H1 (cell line): ENCODE results near the gene FSD1L. TPM values are rescaled to one million over a fixed set of nuclear protein-coding genes. Genes with fewer than 3 reads are reported as not detected.
A peak's percentile ranks its signal among the peaks of the same experiment; 100 is the strongest.

Experiments
- CTCF ChIA-PET: fragments of 300-600 bp; sonication (Branson Sonifier 250); formaldehyde crosslinking; loops from one replicate; lab custom pipeline; 2021; ENCODE audit not compliant: partially characterized antibody; lab: Charles Lee
- POLR2A ChIA-PET: fragments of 300-600 bp; sonication (Branson Sonifier 250); formaldehyde crosslinking; loops from one replicate; lab custom pipeline; 2021; ENCODE audit warnings: inconsistent platforms; ENCODE audit not compliant: partially characterized antibody; lab: Charles Lee
- DNase-seq, 2 experiments: peaks; one replicate each; pipeline versions ENCODE4 v3.0.0 to v3.0.0-alpha.2; 2010 to 2022; ENCODE audit warnings: low spot score in 2 of 2, low read depth in 1 of 2, mixed read lengths in 1 of 2
- FAIRE-seq: peaks from 2 replicates; lab custom pipeline; 2011; peaks lifted over from hg19 to GRCh38; lab: Jason Lieb, UNC
- H2AFZ ChIP-seq: 2 replicates; pipeline ENCODE4 v1.8.1; 2012; ENCODE audit warnings: low read length, inconsistent platforms
- H2AK5ac ChIP-seq: 2 replicates; pipeline ENCODE4 v1.6.1; 2013; ENCODE audit warnings: low read depth, low read length
- H2BK120ac ChIP-seq: replicated peaks from 2 replicates; pipeline ENCODE3; 2013; ENCODE audit warnings: low read depth, low read length, inconsistent platforms
- H2BK12ac ChIP-seq: 2 replicates; pipeline ENCODE4 v1.6.1; 2013; ENCODE audit warnings: low read depth, low read length
- H2BK15ac ChIP-seq: 2 replicates; pipeline ENCODE4 v1.6.1; 2013; ENCODE audit warnings: low read length
- H2BK20ac ChIP-seq: 2 replicates; pipeline ENCODE4 v1.6.1; 2013; ENCODE audit warnings: low read length
- H2BK5ac ChIP-seq: 2 replicates; pipeline ENCODE4 v1.6.1; 2013; ENCODE audit warnings: low read depth, low read length
- H3K14ac ChIP-seq: 2 replicates; pipeline ENCODE4 v1.6.1; 2013; ENCODE audit warnings: inconsistent platforms; ENCODE audit not compliant: insufficient read length
- H3K18ac ChIP-seq: 2 replicates; pipeline ENCODE4 v1.6.1; 2013; ENCODE audit warnings: low read length; ENCODE audit errors: extremely low read depth
- H3K23ac ChIP-seq: 2 replicates; pipeline ENCODE4 v1.6.1; 2013; ENCODE audit warnings: inconsistent platforms; ENCODE audit not compliant: insufficient read length
- H3K23me2 ChIP-seq: 2 replicates; pipeline ENCODE4 v1.6.1; 2013; ENCODE audit warnings: low read depth, low read length
- H3K27ac ChIP-seq: 2 replicates; pipeline ENCODE4 v1.6.1; 2011; ENCODE audit warnings: low read depth, low read length, inconsistent platforms
- H3K27me3 ChIP-seq, 4 experiments: replicated peaks in 1 of 4; 1 replicate in 1 of 4; 2 replicates in 3 of 4; pipeline versions ENCODE4 v1.6.1 to v1.8.1; 2011 to 2013; ENCODE audit warnings: low read length in 3 of 4, mild to moderate bottlenecking in 3 of 4, inconsistent platforms in 2 of 4, mixed read lengths in 2 of 4, moderate library complexity in 1 of 4; ENCODE audit not compliant: control insufficient read depth in 3 of 4, insufficient read depth in 3 of 4; ENCODE audit errors: extremely low read depth in 1 of 4
- H3K36me3 ChIP-seq, 4 experiments: 2 replicates each; pipeline versions ENCODE4 v1.6.1 to v1.8.1; 2011 to 2013; ENCODE audit warnings: mild to moderate bottlenecking in 4 of 4, low read length in 3 of 4, moderate library complexity in 2 of 4, control low read depth in 1 of 4, inconsistent platforms in 1 of 4; ENCODE audit not compliant: insufficient read depth in 4 of 4, control insufficient read depth in 2 of 4
- H3K4ac ChIP-seq: replicated peaks from 2 replicates; pipeline ENCODE3; 2013; ENCODE audit warnings: low read length, low read depth, mixed read lengths, inconsistent platforms; ENCODE audit not compliant: insufficient read length
- H3K4me1 ChIP-seq, 4 experiments: replicated peaks in 1 of 4; 1 replicate in 1 of 4; 2 replicates in 3 of 4; pipeline versions ENCODE4 v1.6.1 to v1.8.1; 2011 to 2013; ENCODE audit warnings: low read length in 3 of 4, inconsistent platforms in 2 of 4, mixed read lengths in 1 of 4; ENCODE audit not compliant: insufficient read depth in 4 of 4, control insufficient read depth in 3 of 4
- H3K4me2 ChIP-seq, 2 experiments: 2 replicates each; pipeline versions ENCODE4 v1.6.1 to v1.8.1; 2011 to 2013; ENCODE audit warnings: low read depth in 2 of 2, low read length in 2 of 2, control low read depth in 1 of 2, inconsistent platforms in 1 of 2, mild to moderate bottlenecking in 1 of 2; ENCODE audit not compliant: insufficient read depth in 1 of 2
- H3K4me3 ChIP-seq, 4 experiments: fragments of 200-600, 300-600 bp in 1 of 4; sonication (generic), shearing (Covaris generic), sonication (Bioruptor Twin) in 1 of 4; 2 replicates each; pipeline versions ENCODE4 v1.5.1 to v1.8.1; 2011 to 2016; ENCODE audit warnings: low read length in 4 of 4, low read depth in 3 of 4, control low read depth in 2 of 4, inconsistent platforms in 2 of 4, mild to moderate bottlenecking in 2 of 4, mixed read lengths in 1 of 4, moderate library complexity in 1 of 4; ENCODE audit not compliant: insufficient read depth in 2 of 4; ENCODE audit errors: extremely low read depth in 1 of 4
- H3K56ac ChIP-seq: replicated peaks from 2 replicates; pipeline ENCODE3; 2013; ENCODE audit warnings: low read depth, mild to moderate bottlenecking, mixed read lengths, low read length, inconsistent platforms; ENCODE audit not compliant: insufficient read length
- H3K79me1 ChIP-seq: 2 replicates; pipeline ENCODE4 v1.6.1; 2013; ENCODE audit warnings: low read depth, low read length, control low read depth
- H3K79me2 ChIP-seq, 2 experiments: 2 replicates each; pipeline versions ENCODE4 v1.6.1 to v1.8.1; 2012 to 2013; ENCODE audit warnings: low read length in 2 of 2, mild to moderate bottlenecking in 2 of 2, inconsistent platforms in 1 of 2; ENCODE audit not compliant: insufficient read depth in 2 of 2, control insufficient read depth in 1 of 2
- H3K9ac ChIP-seq, 4 experiments: replicated peaks in 1 of 4; 1 replicate in 1 of 4; 2 replicates in 3 of 4; pipeline versions ENCODE4 v1.6.1 to v1.8.1; 2011 to 2013; ENCODE audit warnings: low read depth in 3 of 4, low read length in 3 of 4, control low read depth in 2 of 4, mild to moderate bottlenecking in 2 of 4, moderate library complexity in 2 of 4, inconsistent platforms in 1 of 4; ENCODE audit errors: extremely low read depth in 1 of 4
- H3K9me3 ChIP-seq, 2 experiments: 2 replicates each; pipeline versions ENCODE4 v1.6.1 to v1.8.1; 2012 to 2013; ENCODE audit warnings: mild to moderate bottlenecking in 2 of 2, moderate library complexity in 2 of 2, control low read depth in 1 of 2, inconsistent platforms in 1 of 2, low read depth in 1 of 2, low read length in 1 of 2, mixed read lengths in 1 of 2; ENCODE audit not compliant: insufficient read depth in 2 of 2
- H4K20me1 ChIP-seq, 2 experiments: replicated peaks in 1 of 2; 2 replicates each; pipeline versions ENCODE3 to v1.8.1; 2011 to 2013; ENCODE audit warnings: inconsistent platforms in 2 of 2, low read length in 2 of 2, mild to moderate bottlenecking in 1 of 2; ENCODE audit not compliant: insufficient read depth in 2 of 2, control insufficient read depth in 1 of 2
- H4K5ac ChIP-seq: 2 replicates; pipeline ENCODE4 v1.6.1; 2013; ENCODE audit warnings: low read length, low read depth, mixed read lengths, inconsistent platforms; ENCODE audit not compliant: insufficient read length
- H4K8ac ChIP-seq: 2 replicates; pipeline ENCODE4 v1.8.0; 2013; ENCODE audit warnings: mild to moderate bottlenecking, moderate library complexity, low read length, inconsistent platforms; ENCODE audit not compliant: insufficient read depth; ENCODE audit errors: extremely low read depth
- H4K91ac ChIP-seq: replicated peaks from 2 replicates; pipeline ENCODE3; 2013; ENCODE audit warnings: low read length, mixed read lengths, inconsistent platforms; ENCODE audit not compliant: insufficient read length
- ASH2L ChIP-seq: fragments of 200-600, 300-600 bp; sonication (generic); IDR thresholded peaks from one replicate; pipeline ENCODE4 v1.7.1; 2017; ENCODE audit warnings: low read length
- CEBPB ChIP-seq: IDR thresholded peaks from 2 replicates; pipeline ENCODE4 v1.6.1; 2012; ENCODE audit warnings: low read depth, low read length
- E2F6 ChIP-seq: IDR thresholded peaks from 2 replicates; pipeline ENCODE4 v1.6.1; 2012; ENCODE audit warnings: inconsistent platforms
- PHF8 ChIP-seq: fragments of 200-600 bp; sonication (generic); conservative IDR thresholded peaks from 2 replicates; pipeline ENCODE4 v1.7.1; 2012; ENCODE audit warnings: low read depth, mild to moderate bottlenecking, inconsistent platforms, low read length, moderate library complexity
- SP1 ChIP-seq: IDR thresholded peaks from 2 replicates; pipeline ENCODE4 v1.6.1; 2011; ENCODE audit warnings: low read depth, low read length
- WGBS, 2 experiments: shearing (Covaris generic) in 1 of 2; methylation state at CpG; one replicate each; pipeline versions ENCODE4 v1.1.6 to v1.1.7; 2013 to 2015; ENCODE audit warnings: low lambda C conversion rate in 2 of 2, mixed read lengths in 2 of 2, inconsistent platforms in 1 of 2, low coverage in 1 of 2, missing lambda C conversion rate in 1 of 2; ENCODE audit not compliant: insufficient replicate concordance in 2 of 2, insufficient coverage in 1 of 2, insufficient read length in 1 of 2; ENCODE audit errors: extremely low coverage in 1 of 2, missing lambda C conversion rate in 1 of 2; 5-methylcytosine and 5-hydroxymethylcytosine counted together
- polyA plus RNA-seq, 7 experiments: library from polyadenylated mRNA; depleted of rRNA in 3 of 7; stranded (reverse) in 5 of 7; unstranded in 2 of 7; fragments of >200 nt in 5 of 7; fragments of 200-250 nt in 2 of 7; gene quantifications; 1 replicate in 5 of 7; 2 replicates in 1 of 7; 4 replicates in 1 of 7; pipeline versions ENCODE4 v1.2.1 to v1.2.3, GENCODE V29; 2011 to 2013; ENCODE audit warnings: missing spikeins in 2 of 7, mixed read lengths in 2 of 7
- total RNA-seq: library from RNA; stranded (reverse); fragmentation: NEBNext Ultra II Directional; extraction: Animal tissue kit (Norgen Biotek cat#: 25700); gene quantifications from 2 replicates; pipeline ENCODE4 v1.2.1, GENCODE V29; 2021

FSD1L gene
- total and polyA plus RNA-seq, 2 of the 8 experiments (the other 6 are each of a cell fraction or from before 2014, with no cell fraction given), result 0.91 to 4.8 TPM

GRCh38 chr9:105457560-105458294 is 9.9 kb downstream of the FSD1L start:
- 94% methylated on average over 14 of the region's 15 CpGs; no CpG with 5 or more reads in 1 of the 2 experiments for WGBS, 2 experiments
- H3K4me3 ChIP-seq, result no peak overlapping the region
- peaks cover 0 to 81% of the 10 kb centered on the region in 2 experiments; a peak in 3 of 4 replicates for H3K79me2 ChIP-seq
- no peak overlapping the region for H2BK15ac ChIP-seq
- no peak overlapping the region for H3K23ac ChIP-seq
- no peak overlapping the region for H3K18ac ChIP-seq
- H3K4me2 ChIP-seq, result no peak overlapping the region
- no peak overlapping the region for H2BK20ac ChIP-seq
- H3K23me2 ChIP-seq, result no peaks in the 10 kb centered on the region
- H2AK5ac ChIP-seq, result no peak overlapping the region
- no peak overlapping the region for H3K56ac ChIP-seq
- no peak overlapping the region for H3K9ac ChIP-seq
- FAIRE-seq (no peak), DNase-seq (no peak)
- H3K79me1 ChIP-seq, result peaks cover 12% of the 10 kb centered on the region
- H2BK12ac ChIP-seq, result no peak overlapping the region; the same call in 1 of the 2 replicates
- CTCF ChIA-PET, result interaction anchor here (0.8 to 1.3 kb wide), 2 partner anchors 15 to 43 kb away, joined by 3 to 7 read pairs; no protein-coding TSS in a partner anchor
- no peak overlapping the region for H3K27ac ChIP-seq
- H3K4me1 ChIP-seq, result peaks cover 0 to 12% (median 5%) of the 10 kb centered on the region in 4 experiments; a peak in 5 of 7 replicates
- peak overlapping the region; percentile 49; the same call in 1 of the 2 replicates for H2BK5ac ChIP-seq
- H4K20me1 ChIP-seq, result peaks cover 0 to 8% of the 10 kb centered on the region in 2 experiments
- H3K36me3 ChIP-seq, result no peaks in the 10 kb centered on the region; a peak in 1 of 8 replicates
- no peaks in the 10 kb centered on the region for H3K27me3 ChIP-seq
- no peak overlapping the region for H3K14ac ChIP-seq
- H3K9me3 ChIP-seq, result no peaks in the 10 kb centered on the region
- H4K5ac ChIP-seq, result no peak overlapping the region
- POLR2A ChIA-PET, result interaction anchor here (0.6 kb wide), 1 partner anchor 17 kb away, joined by 4 read pairs; no protein-coding TSS in a partner anchor
- 0 out of 2 replicates have a peak overlapping the region, but pooled peaks have one; percentile 46 for H4K8ac ChIP-seq
- no peak overlapping the region for H2BK120ac ChIP-seq
- no peak overlapping the region for H2AFZ ChIP-seq
- no peak overlapping the region for H4K91ac ChIP-seq
- no peak overlapping the region for H3K4ac ChIP-seq
- TF ChIP-seq ASH2L (no peak), SP1 (no peak), PHF8 (no peak), CEBPB (no peak), E2F6 (no peak)
